ENCODE results near the gene FZR1. TPM values are rescaled to one million over a fixed set of nuclear protein-coding genes. Genes with fewer than 3 reads are reported as not detected.
A peak's percentile ranks its signal among the peaks of the same experiment; 100 is the strongest.

Gene FZR1
- total RNA-seq, 1 donor from 2014 or later = 44.3 TPM

DNA sequence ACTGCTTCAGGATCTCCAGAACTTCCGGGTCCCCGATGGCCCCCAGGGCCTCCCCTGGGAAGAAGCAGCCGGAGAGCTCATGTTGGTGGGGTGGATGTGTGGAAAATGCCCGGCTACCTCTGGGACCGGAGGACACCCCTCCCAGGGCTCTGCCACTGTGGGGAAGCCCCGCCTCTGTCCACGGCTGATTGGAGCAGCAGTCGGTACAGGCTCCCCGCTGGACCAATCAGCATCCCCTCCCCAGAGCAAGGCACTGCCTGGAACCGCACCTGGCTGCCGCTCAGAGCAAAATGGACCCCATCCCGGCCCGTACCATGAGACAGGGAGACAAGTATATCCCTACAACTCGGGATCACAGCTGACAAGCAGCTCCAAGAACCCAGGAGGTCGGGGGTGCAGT, 12.1 kb upstream of the FZR1 start:
- H3K36me3 Mint-ChIP-seq (ENCODE audit: low read depth) = peaks cover 45% of the 10 kb centered on the region
- H3K9me3 Mint-ChIP-seq = no peaks in the 10 kb centered on the region
- DNase-seq (ENCODE audit: low spot score) = no peak
- H3K4me1 Mint-ChIP-seq (ENCODE audit: low read depth) = peaks cover 5% of the 10 kb centered on the region
- intact Hi-C loops (cut with micrococcal nuclease) = no loop called here
- H3K27ac Mint-ChIP-seq = no peak overlapping the region
- no peaks in the 10 kb centered on the region for H3K27me3 Mint-ChIP-seq (ENCODE audit: low read depth)
- peak overlapping the region; percentile 21 for H3K4me3 Mint-ChIP-seq (ENCODE audit: low read depth)

DNA sequence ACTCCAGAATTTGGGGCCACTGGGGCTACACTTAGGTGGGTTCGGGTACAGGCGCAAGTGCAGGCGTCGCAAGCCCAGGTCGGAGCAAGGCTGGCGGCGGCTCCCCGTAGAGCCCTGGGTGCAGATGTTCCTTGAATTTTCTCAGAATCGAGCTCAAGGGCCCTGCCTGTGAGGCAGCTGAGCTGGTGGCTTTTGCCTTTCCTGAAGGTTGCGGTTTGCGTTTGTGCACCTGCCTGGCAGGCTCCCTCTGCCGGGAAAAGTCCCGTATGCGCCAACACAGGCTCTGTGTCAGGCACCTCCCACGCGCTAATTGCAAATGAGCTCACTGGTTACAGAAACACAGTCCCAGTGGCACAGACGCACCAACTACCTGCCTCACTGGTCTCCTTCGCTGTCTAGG, 11.6 kb upstream of the FZR1 start:
- Mint-ChIP-seq H3K4me3 (ENCODE audit: low read depth) (no peak overlapping the region), H3K36me3 (ENCODE audit: low read depth) (peaks cover 48% of the 10 kb centered on the region), H3K27me3 (ENCODE audit: low read depth) (no peaks in the 10 kb centered on the region), H3K27ac (no peak overlapping the region), H3K4me1 (ENCODE audit: low read depth) (peaks cover 7% of the 10 kb centered on the region), H3K9me3 (no peaks in the 10 kb centered on the region)
- intact Hi-C loops (cut with micrococcal nuclease) = no loop called here
- peak; percentile 31 for DNase-seq (ENCODE audit: low spot score)

DNA sequence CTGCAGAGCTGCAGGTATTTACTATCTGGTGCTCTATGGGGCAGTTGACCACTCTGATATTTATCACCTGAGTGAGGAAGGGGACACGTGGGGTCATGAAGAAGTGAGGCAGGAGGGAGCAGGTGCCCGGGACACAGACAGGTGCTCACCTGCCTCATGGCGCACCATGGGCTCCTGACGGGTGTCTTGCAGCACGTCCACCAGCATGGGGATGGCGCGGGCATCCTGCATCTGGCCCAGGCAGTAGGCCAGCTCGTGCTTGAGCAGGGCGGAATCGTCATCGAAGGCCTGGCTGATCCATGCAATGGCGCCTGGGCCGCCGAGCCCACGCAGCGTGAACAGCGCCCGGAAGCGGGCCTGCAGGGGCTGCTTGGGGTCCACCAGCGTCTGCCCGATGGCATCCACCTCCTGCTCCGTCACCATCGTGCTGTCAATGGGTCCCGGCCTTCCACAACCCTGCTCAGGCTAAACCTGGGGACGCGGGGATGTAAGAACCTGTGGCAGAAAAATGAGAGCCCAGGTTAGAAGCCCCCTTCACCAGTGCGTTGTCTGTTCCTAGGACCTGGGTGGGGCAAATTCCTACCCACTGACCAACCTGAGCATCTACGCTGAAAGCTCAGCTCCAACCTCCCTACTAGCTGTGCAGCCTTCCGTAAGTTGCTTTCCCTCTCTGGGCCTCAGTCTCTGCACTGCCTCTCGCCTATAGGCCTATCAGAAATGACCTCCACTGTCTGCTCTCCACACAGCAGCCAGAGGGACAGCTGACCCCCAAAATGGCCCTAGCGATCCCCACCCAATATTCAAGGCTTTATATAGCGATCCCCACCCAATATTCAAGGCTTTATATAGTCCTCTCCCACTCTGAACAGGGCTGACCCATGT, 9.5 kb upstream of the FZR1 start:
- peaks cover 48% of the 10 kb centered on the region for H3K36me3 Mint-ChIP-seq (ENCODE audit: low read depth)
- H3K27ac Mint-ChIP-seq = no peak overlapping the region
- intact Hi-C loops (cut with micrococcal nuclease) = no loop called here
- H3K4me1 Mint-ChIP-seq (ENCODE audit: low read depth) = peaks cover 15% of the 10 kb centered on the region
- H3K27me3 Mint-ChIP-seq (ENCODE audit: low read depth) = no peaks in the 10 kb centered on the region
- H3K4me3 Mint-ChIP-seq (ENCODE audit: low read depth) = no peak overlapping the region
- no peaks in the 10 kb centered on the region for H3K9me3 Mint-ChIP-seq
- no peak for DNase-seq (ENCODE audit: low spot score)

DNA sequence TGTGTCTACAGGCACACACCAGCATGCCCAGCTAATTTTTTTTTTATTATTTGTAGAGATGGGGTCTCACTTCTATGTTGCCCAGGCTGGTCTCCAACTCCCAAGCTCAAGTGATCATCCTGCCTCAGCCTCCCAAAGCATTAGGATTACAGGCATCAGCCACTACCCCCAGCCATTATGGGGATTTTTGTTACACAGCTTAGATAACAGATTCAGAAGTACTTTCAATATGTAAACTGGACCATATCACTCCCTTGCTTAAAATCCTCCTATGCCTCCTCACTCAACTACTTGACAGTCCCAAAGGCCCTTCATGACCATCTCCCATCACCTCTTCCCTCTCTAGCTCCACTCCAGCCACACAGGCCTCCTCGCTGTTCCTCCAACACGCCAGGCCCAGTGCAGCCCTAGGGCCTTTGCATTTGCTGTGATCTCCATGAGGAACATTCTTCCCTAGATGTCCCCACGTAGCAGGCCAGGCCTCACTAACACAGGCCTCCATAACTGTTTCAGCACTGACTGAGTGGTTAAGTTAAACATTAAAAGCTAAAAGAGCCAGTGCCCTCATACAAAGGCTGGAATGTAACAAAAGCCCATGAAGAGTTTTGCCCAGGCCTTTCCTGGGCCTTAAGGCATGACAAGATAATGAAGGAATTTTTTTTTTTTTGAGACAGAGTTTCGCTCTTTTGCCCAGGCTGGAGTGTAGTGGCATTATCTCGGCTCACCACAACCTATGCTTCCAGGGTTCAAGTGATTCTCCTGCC, 8.2 kb upstream of the FZR1 start:
- no peaks in the 10 kb centered on the region for H3K27me3 Mint-ChIP-seq (ENCODE audit: low read depth)
- H3K4me3 Mint-ChIP-seq (ENCODE audit: low read depth) = no peak overlapping the region
- H3K27ac Mint-ChIP-seq = no peak overlapping the region
- intact Hi-C loops (cut with micrococcal nuclease) = no loop called here
- no peak for DNase-seq (ENCODE audit: low spot score)
- H3K4me1 Mint-ChIP-seq (ENCODE audit: low read depth) = peaks cover 15% of the 10 kb centered on the region
- no peaks in the 10 kb centered on the region for H3K9me3 Mint-ChIP-seq
- H3K36me3 Mint-ChIP-seq (ENCODE audit: low read depth) = peaks cover 43% of the 10 kb centered on the region

DNA sequence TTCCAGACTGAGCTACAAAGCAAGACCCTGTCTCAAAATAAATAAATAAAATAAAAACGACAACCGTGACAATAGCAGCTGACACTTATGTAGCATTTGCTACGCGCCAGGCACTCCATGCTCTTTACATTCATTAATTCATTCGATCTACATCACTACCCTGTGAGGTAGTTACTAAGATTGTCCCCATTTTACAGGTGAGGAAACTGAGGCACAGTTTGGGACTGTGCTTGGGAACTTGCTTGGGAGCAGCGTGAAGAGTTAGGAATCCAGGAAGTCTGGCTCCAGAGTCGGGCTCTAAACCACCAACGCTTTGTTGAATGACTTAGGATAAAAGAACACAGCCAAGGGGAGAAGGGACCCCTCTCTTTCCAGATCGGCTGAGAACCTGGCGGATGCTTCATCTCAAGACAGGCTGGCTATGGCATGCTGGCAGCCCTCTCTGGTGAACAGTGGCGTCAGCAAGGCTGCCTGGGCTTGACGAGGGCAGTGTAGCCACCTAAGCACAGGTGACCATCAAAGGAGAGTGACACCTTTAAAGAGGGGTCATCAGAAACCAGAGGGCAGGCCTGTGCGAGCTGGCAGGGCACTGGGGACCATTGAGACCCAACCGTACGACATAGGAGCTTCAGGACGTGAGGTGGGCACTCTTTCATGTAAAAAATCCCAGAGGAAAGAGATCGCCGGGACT, 6.2 kb upstream of the FZR1 start:
- Mint-ChIP-seq H3K27me3 (ENCODE audit: low read depth) (no peaks in the 10 kb centered on the region), H3K4me3 (ENCODE audit: low read depth) (peak overlapping the region; percentile 96), H3K36me3 (ENCODE audit: low read depth) (peaks cover 34% of the 10 kb centered on the region), H3K27ac (peak overlapping the region; percentile 99), H3K4me1 (ENCODE audit: low read depth) (peaks cover 15% of the 10 kb centered on the region), H3K9me3 (no peaks in the 10 kb centered on the region)
- no peak for DNase-seq (ENCODE audit: low spot score)
- intact Hi-C loops (cut with micrococcal nuclease) = loop anchor here (2.0 kb wide), 1 partner anchor 73 kb away; the partner anchor contains the start of gene HMG20B

DNA sequence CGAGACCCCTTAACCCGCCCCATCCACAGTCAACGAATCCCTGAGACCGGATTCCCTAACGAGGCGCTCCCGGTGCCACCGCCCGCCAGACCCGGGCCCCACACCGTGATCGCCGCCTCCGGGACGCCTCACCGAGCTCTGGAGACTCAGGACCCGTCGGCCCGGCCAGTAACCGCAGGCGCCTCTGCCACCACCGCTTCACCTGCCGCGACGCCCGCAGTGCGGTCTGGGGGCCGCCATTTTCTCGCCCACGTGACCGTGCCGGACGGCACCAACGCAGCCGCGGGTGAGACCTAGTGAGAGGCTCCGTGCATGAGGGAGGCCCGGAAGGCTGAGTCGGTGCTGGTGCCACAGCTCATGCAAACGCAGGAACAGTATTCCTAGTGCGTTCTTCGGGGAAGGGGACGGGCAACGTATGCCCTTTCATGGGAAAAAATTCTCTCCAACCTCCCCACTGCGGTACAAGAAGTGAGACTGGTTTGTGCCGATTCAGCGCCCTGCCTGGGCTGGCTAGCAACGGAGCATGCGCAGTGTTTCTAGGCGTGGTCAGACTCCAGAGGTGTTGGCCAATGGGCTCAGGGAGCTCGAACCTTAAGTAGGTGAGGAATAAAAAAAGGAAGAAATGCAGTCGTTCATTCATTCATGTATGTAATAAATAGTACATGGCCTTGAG, 5.5 kb upstream of the FZR1 start, which contains the start of gene DOHH:
Gene DOHH (minus strand): TSS at position 246 of the 673 bp plus-strand sequence. CDS start 3,860 bp downstream, outside the sequence.
- intact Hi-C loops (cut with micrococcal nuclease) = loop anchor here (2.0 kb wide), 1 partner anchor 72 kb away; the partner anchor contains the start of gene HMG20B
- peaks cover 28% of the 10 kb centered on the region for H3K36me3 Mint-ChIP-seq (ENCODE audit: low read depth)
- peak within 1 kb of the TSS; percentile 96 for H3K4me3 Mint-ChIP-seq (ENCODE audit: low read depth)
- peaks cover 17% of the 10 kb centered on the region for H3K4me1 Mint-ChIP-seq (ENCODE audit: low read depth)
- H3K9me3 Mint-ChIP-seq = no peaks in the 10 kb centered on the region
- H3K27ac Mint-ChIP-seq = peak within 1 kb of the TSS; percentile 99
- peak; percentile 93 for DNase-seq (ENCODE audit: low spot score)
- H3K27me3 Mint-ChIP-seq (ENCODE audit: low read depth) = no peaks in the 10 kb centered on the region

DNA sequence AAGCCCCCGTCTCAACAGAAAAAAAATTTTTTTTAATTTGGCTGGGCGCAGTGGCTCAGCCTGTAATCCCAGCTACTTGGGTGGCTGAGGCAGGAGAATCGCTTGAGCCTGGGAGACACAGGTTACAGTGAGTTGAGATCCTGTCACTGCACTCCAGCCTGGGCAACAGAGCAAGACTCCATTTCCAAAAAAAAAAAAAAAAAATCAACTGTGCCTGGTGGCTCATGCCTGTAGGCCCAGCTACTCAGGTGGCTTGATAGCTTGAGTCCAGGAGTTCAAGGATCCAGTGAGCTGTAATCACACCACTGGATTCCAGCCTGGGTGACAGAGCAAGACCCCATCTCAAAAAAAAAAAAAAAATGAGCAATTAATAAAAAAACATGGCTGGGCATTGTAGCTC, 4.3 kb upstream of the FZR1 start:
- Mint-ChIP-seq H3K27ac (no peak overlapping the region), H3K27me3 (ENCODE audit: low read depth) (no peaks in the 10 kb centered on the region), H3K36me3 (ENCODE audit: low read depth) (peaks cover 24% of the 10 kb centered on the region), H3K9me3 (no peaks in the 10 kb centered on the region), H3K4me3 (ENCODE audit: low read depth) (no peak overlapping the region), H3K4me1 (ENCODE audit: low read depth) (peaks cover 21% of the 10 kb centered on the region)
- DNase-seq (ENCODE audit: low spot score) = no peak
- intact Hi-C loops (cut with micrococcal nuclease) = loop anchor here (2.0 kb wide), 1 partner anchor 71 kb away; the partner anchor contains the start of gene HMG20B

DNA sequence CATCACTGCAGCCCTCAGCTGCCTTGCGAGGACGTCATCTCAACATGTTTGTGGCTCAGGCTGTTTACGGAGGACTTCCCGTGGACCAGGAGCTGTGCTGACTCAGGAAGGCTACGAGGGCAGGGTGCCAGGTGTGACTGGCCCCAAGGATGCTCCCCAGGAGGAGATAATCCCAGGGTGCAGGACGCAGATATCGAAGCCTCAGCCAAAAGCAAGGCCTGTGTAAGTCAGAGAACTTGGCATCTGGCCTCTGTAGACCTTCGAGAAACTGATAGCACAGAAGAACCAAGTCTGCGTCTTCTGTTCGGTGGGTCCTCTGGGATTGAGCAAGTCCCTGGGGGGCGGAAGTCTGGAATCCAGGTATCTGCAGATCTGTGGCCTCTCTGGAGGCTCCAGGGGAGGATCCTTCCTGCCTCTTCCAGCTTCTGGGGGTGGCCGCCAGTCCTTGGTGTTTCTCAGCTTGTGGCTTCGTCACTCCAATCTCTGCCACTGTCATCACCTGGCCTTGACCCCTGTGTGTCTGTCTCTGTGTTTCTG, 3.0 kb upstream of the FZR1 start:
- H3K4me1 Mint-ChIP-seq (ENCODE audit: low read depth) = peaks cover 29% of the 10 kb centered on the region
- H3K36me3 Mint-ChIP-seq (ENCODE audit: low read depth) = peaks cover 19% of the 10 kb centered on the region
- no peak overlapping the region for H3K27ac Mint-ChIP-seq
- H3K4me3 Mint-ChIP-seq (ENCODE audit: low read depth) = no peak overlapping the region
- DNase-seq (ENCODE audit: low spot score) = no peak
- H3K9me3 Mint-ChIP-seq = no peaks in the 10 kb centered on the region
- intact Hi-C loops (cut with micrococcal nuclease) = no loop called here
- H3K27me3 Mint-ChIP-seq (ENCODE audit: low read depth) = no peaks in the 10 kb centered on the region

DNA sequence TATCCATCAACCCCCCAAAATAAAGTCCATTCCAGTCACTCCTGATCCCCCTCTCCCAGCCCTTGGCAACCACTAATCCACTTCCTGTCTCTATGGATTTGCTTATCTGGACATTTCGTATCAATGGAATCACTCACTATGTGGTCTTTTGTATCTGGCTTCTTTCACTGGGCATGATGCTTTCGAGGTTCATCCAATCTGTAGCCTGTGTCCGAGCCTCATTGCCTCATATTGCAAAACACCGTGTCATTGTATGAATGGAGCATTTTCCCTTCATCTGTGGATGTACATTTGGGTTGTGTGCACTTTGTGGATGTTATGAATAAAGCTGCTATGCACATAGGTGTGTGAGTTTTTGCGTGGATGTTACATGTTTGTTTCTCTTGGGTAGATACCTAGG, 1.4 kb upstream of the FZR1 start:
- DNase-seq (ENCODE audit: low spot score) = no peak
- Mint-ChIP-seq H3K4me1 (ENCODE audit: low read depth) (peaks cover 37% of the 10 kb centered on the region), H3K9me3 (no peaks in the 10 kb centered on the region), H3K27ac (peak overlapping the region; percentile 23), H3K36me3 (ENCODE audit: low read depth) (peaks cover 26% of the 10 kb centered on the region), H3K4me3 (ENCODE audit: low read depth) (peak overlapping the region; percentile 4), H3K27me3 (ENCODE audit: low read depth) (no peaks in the 10 kb centered on the region)
- intact Hi-C loops (cut with micrococcal nuclease) = no loop called here

DNA sequence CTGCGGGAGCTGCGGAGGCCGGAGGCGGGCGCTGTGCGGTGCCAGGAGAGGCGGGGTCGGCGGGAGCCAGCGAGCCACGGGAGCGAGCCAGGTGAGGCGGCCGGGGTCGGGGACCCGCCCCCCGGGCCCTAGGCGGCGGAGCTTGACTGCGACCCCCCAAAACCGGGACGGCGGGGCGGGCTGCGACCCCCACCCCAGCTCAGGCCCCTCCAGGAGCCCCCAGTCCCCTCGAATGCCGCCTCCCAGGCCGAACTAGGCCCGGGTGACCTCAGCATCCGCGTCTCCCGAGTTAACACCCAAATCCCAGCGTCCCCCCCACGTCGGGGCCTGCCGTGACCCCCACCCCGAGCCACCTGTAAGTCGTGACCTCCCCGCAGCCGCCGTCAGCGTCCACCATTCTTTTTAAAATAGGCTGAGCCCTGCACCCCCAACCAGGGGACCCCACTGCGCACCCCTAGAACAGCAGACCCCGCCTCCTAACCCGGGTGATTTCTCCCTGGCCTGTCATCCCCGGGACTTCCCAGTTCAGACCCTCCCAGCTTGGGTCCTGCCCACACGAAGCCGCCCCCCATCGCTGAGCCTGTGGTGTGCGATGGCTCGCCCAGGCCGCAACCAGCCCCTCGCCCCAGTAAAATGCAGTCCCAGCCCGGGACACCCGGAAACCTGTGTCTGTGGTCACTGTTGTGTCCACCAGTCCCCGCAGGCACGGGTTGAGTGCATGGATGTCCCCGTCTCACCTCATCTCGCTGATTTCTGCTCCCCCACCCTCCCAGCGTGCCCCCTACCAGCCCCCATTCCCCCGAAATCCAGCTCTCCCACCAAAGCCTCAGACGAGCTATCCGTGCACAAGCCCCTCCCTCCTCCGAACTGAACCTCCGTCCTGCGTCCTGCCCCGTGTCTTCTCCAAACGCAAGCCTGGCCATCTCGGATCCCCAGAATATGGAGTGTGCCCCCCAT, 551 bp downstream of the FZR1 start:
- intact Hi-C loops (cut with micrococcal nuclease) = loop anchor here (2.0 kb wide), 1 partner anchor 50 kb away; the partner anchor contains the start of gene MFSD12
- Mint-ChIP-seq H3K9me3 (no peaks in the 10 kb centered on the region), H3K27me3 (ENCODE audit: low read depth) (no peaks in the 10 kb centered on the region), H3K36me3 (ENCODE audit: low read depth) (peaks cover 30% of the 10 kb centered on the region), H3K4me3 (ENCODE audit: low read depth) (peak overlapping the region; percentile 93), H3K27ac (peak overlapping the region; percentile 86), H3K4me1 (ENCODE audit: low read depth) (peaks cover 33% of the 10 kb centered on the region)
- peak; percentile 27 for DNase-seq (ENCODE audit: low spot score)
